ENCODE results near the gene NLRP9. TPM values are rescaled to one million over a fixed set of nuclear protein-coding genes. Genes with fewer than 3 reads are reported as not detected.

NLRP9 gene
- not detected in 5 replicates for total RNA-seq (2022; extraction: Qiagen RNA extraction)

GRCh38 chr19:55738302-55738701 is at the start of gene NLRP9:
Gene NLRP9 (minus strand): TSS chr19:55738402. CDS start chr19:55738374, 28 bp downstream.

GRCh38 chr19:55768818-55769217 is 30.6 kb upstream of the NLRP9 start, which contains the start of gene RFPL4AL1:
Gene RFPL4AL1 (plus strand): TSS chr19:55769118. CDS start chr19:55771805, 2,687 bp downstream.

DNA sequence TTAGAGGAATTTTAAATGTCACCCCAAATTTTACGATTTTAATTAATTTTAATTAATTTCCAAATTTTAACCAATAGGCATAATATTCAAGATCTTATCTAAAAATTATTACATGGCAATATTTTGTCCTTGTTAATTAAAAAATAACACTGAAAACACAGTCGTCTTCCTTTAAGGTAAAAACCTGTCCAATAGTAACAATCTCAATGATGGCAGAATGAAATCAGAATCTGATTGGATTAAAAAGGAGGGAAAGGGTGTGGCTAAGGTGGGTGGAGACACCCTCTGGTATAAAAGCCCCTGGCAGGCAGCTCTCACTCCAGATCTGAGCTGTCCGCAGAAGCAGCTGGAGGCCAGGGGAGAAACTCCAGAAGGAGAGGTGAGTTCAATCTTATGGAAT is 20.6 kb upstream of the NLRP9 start, which contains the start of gene RFPL4A:
Gene RFPL4A (plus strand): TSS at position 301 of the 400 bp plus-strand sequence. CDS start 2,704 bp downstream, outside the sequence.

DNA sequence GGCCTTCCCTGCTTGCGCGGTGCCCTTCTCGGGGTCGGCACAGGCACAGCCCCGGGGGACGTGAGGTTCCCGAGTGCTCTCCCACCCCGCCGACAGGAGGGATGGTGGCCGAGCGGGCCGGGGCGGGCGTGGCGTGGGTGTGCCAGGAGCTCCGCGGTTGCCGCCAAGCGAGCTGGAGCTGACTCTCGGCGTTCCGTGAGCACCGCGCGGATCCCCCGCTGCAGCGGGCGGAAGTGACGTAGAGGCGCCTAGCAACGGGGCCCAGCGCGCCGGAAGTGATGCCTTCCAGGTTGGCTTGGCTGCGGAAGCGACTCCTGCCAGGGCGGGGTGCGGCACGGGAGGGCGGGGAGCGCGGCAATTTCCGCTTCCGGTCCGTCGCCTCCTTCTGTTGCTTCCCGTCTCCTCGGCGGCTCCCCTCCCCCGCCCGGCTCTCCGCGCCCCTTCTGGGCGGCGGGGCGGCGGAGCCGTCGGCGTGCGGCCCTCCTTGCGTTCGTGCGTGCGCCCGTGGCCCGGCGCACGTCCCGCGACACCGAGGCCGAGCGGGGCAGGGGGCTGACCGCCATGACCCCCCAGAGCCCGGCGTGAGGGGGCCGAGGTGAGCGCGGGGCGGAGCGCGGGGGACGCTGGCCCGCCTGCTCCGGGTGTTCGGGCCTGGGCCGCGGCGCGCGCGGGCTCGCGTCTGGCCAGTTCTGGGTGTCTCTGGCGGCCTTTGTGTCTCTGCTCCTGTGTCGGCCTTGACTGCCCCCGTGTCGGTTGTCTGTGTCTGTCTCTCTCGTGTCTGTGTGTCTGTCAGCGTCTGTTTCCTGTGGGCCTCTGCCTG is 63.2 kb downstream of the NLRP9 start, which contains the start of gene EPN1:
Gene EPN1 (plus strand): TSS at position 386 of the 820 bp plus-strand sequence. CDS start 3,402 bp downstream, outside the sequence.

Other genes with a start within 250 kb of the NLRP9 start
- gene SSC5D, start 250.0 kb downstream of the NLRP9 start, total RNA-seq (2022; extraction: Qiagen RNA extraction) = 0.53 to 0.93 TPM (median 0.61 TPM) in 5 replicates
- gene SBK2, start 201.3 kb downstream of the NLRP9 start, total RNA-seq (2022; extraction: Qiagen RNA extraction) = 1.1 to 2.4 TPM (median 1.5 TPM) in 5 replicates
- 0.81 to 1.9 TPM (median 1.6 TPM) in 5 replicates for gene SBK3, start 192.9 kb downstream of the NLRP9 start, total RNA-seq (2022; extraction: Qiagen RNA extraction)
- 19.1 to 31.9 TPM (median 29.7 TPM) in 5 replicates for gene ZNF579, start 157.6 kb downstream of the NLRP9 start, total RNA-seq (2022; extraction: Qiagen RNA extraction)
- gene FIZ1, start 138.9 kb downstream of the NLRP9 start, total RNA-seq (2022; extraction: Qiagen RNA extraction) = 21.6 to 25.3 TPM (median 22.9 TPM) in 5 replicates
- gene ZNF524, start 138.1 kb downstream of the NLRP9 start, total RNA-seq (2022; extraction: Qiagen RNA extraction) = 11.3 to 19.0 TPM (median 17.5 TPM) in 5 replicates
- gene ZNF865, start 132.8 kb downstream of the NLRP9 start, total RNA-seq (2022; extraction: Qiagen RNA extraction) = 6.9 to 12.2 TPM (median 11.8 TPM) in 5 replicates
- gene ZNF784, start 113.8 kb downstream of the NLRP9 start, total RNA-seq (2022; extraction: Qiagen RNA extraction) = 4.0 to 5.9 TPM (median 5.4 TPM) in 5 replicates
- gene ZNF580, start 97.4 kb downstream of the NLRP9 start, total RNA-seq (2022; extraction: Qiagen RNA extraction) = 28.0 to 53.4 TPM (median 49.3 TPM) in 5 replicates
- gene ZNF581, start 94.8 kb downstream of the NLRP9 start, total RNA-seq (2022; extraction: Qiagen RNA extraction) = 36.8 to 50.0 TPM (median 46.0 TPM) in 5 replicates
- 14.5 to 19.8 TPM (median 18.6 TPM) in 5 replicates for gene CCDC106, start 90.2 kb downstream of the NLRP9 start, total RNA-seq (2022; extraction: Qiagen RNA extraction)
- 258 to 297 TPM (median 278 TPM) in 5 replicates for gene U2AF2, start 83.4 kb downstream of the NLRP9 start, total RNA-seq (2022; extraction: Qiagen RNA extraction)
- 136 to 211 TPM (median 199 TPM) in 5 replicates for gene EPN1, start 63.2 kb downstream of the NLRP9 start, total RNA-seq (2022; extraction: Qiagen RNA extraction)
- 0.35 to 0.58 TPM (median 0.41 TPM) in 5 replicates for gene RFPL4A, start 20.7 kb upstream of the NLRP9 start, total RNA-seq (2022; extraction: Qiagen RNA extraction)
- gene RFPL4AL1, start 30.7 kb upstream of the NLRP9 start, total RNA-seq (2022; extraction: Qiagen RNA extraction) = not detected in 5 replicates
- gene NLRP11, start 93.6 kb upstream of the NLRP9 start, total RNA-seq (2022; extraction: Qiagen RNA extraction) = 0.04 TPM in 1 of 5 replicates, not detected in the others
- 0.18 TPM in 1 of 5 replicates, not detected in the others for gene NLRP4, start 98.1 kb upstream of the NLRP9 start, total RNA-seq (2022; extraction: Qiagen RNA extraction)
- not detected in 5 replicates for gene NLRP13, start 193.9 kb upstream of the NLRP9 start, total RNA-seq (2022; extraction: Qiagen RNA extraction)
- gene NLRP8, start 209.4 kb upstream of the NLRP9 start, total RNA-seq (2022; extraction: Qiagen RNA extraction) = not detected in 5 replicates
- not detected in 5 replicates for gene NLRP5, start 248.4 kb upstream of the NLRP9 start, total RNA-seq (2022; extraction: Qiagen RNA extraction)